Keratinocyte (primary cell): ENCODE measurements around the gene HRAS.

Source experiments
- EZH2 ChIP-seq: IDR thresholded peaks from one replicate; pipeline ENCODE4 v1.6.1; 2012; ENCODE audit warnings: inconsistent platforms, mild to moderate bottlenecking, low read length, moderate library complexity
- TF ChIP-seq, protein P1 (sequence below), 3 experiments: IDR thresholded peaks in 1 of 3; conservative IDR thresholded peaks in 1 of 3; optimal IDR thresholded peaks in 1 of 3; 2 replicates in 2 of 3; 3 replicates in 1 of 3; pipeline versions ENCODE3 to v1.5.1; 2011; ENCODE audit warnings: low read length in 3 of 3, mild to moderate bottlenecking in 3 of 3, moderate library complexity in 2 of 3, control low read depth in 1 of 3, inconsistent platforms in 1 of 3; ENCODE audit not compliant: insufficient read depth in 2 of 3; ENCODE audit errors: extremely low read depth in 1 of 3

- TF ChIP-seq, protein P1, sequence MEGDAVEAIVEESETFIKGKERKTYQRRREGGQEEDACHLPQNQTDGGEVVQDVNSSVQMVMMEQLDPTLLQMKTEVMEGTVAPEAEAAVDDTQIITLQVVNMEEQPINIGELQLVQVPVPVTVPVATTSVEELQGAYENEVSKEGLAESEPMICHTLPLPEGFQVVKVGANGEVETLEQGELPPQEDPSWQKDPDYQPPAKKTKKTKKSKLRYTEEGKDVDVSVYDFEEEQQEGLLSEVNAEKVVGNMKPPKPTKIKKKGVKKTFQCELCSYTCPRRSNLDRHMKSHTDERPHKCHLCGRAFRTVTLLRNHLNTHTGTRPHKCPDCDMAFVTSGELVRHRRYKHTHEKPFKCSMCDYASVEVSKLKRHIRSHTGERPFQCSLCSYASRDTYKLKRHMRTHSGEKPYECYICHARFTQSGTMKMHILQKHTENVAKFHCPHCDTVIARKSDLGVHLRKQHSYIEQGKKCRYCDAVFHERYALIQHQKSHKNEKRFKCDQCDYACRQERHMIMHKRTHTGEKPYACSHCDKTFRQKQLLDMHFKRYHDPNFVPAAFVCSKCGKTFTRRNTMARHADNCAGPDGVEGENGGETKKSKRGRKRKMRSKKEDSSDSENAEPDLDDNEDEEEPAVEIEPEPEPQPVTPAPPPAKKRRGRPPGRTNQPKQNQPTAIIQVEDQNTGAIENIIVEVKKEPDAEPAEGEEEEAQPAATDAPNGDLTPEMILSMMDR (optimal IDR thresholded peaks at IDR 0.05 in 1 of 3, IDR thresholded peaks at IDR 0.05 in 1 of 3, conservative IDR thresholded peaks at IDR 0.05 in 1 of 3; ENCODE audit: extremely low read depth in 1 of 3, insufficient read depth in 2 of 3, low read length in 3 of 3): no peak
- no peak for TF ChIP-seq EZH2
Observed at GRCh38 chr11:568306-569157, 33.2 kb upstream of the HRAS start.
